Neural progenitor cell (in vitro differentiated cells): ENCODE results near the gene CNTN5.

Experiments
- CTCF ChIP-seq: fragments of 200-600 bp; sonication (generic); IDR thresholded peaks from 2 replicates; pipeline ENCODE4 v1.5.1; 2017; ENCODE audit warnings: antibody characterized with exemption, mild to moderate bottlenecking
- EZH2 ChIP-seq: fragments of 200-600 bp; sonication (generic); IDR thresholded peaks from 2 replicates; pipeline ENCODE4 v1.6.1; 2017; ENCODE audit warnings: antibody characterized with exemption, mild to moderate bottlenecking, moderate library complexity

GRCh38 chr11:99593197-99593596, 572.4 kb downstream of the CNTN5 start:
- TF ChIP-seq CTCF: no peak
- TF ChIP-seq EZH2: no peak
